Chondrocyte (in vitro differentiated cells): Measurements from ENCODE around the gene STK32B. TPM values are rescaled to one million over a fixed set of nuclear protein-coding genes. Genes with fewer than 3 reads are reported as not detected.
A peak's percentile ranks its signal among the peaks of the same experiment; 100 is the strongest.

Experiments used
- DNase-seq: peaks from one replicate; pipeline ENCODE4 v3.0.0; 2021; ENCODE audit warnings: mixed read lengths, low spot score
- H3K27ac Mint-ChIP-seq: one replicate; pipeline ENCODE4 v1.8.0; 2021; ENCODE audit warnings: mild to moderate bottlenecking, moderate library complexity, mixed read lengths; ENCODE audit not compliant: unreplicated experiment
- H3K27me3 Mint-ChIP-seq: 2 replicates; pipeline ENCODE4 v1.8.0; 2021; ENCODE audit warnings: low read depth, mixed read lengths
- H3K36me3 Mint-ChIP-seq: 2 replicates; pipeline ENCODE4 v1.8.0; 2021; ENCODE audit warnings: low read depth, mixed read lengths
- H3K4me1 Mint-ChIP-seq: 2 replicates; pipeline ENCODE4 v1.8.0; 2021; ENCODE audit warnings: low read depth, mild to moderate bottlenecking, mixed read lengths
- H3K4me3 Mint-ChIP-seq: one replicate; pipeline ENCODE4 v1.8.0; 2021; ENCODE audit warnings: mild to moderate bottlenecking, moderate library complexity, mixed read lengths; ENCODE audit not compliant: unreplicated experiment
- H3K9me3 Mint-ChIP-seq: 2 replicates; pipeline ENCODE4 v1.8.0; 2021; ENCODE audit warnings: low read depth, mixed read lengths
- total RNA-seq: library from RNA; stranded (reverse); gene quantifications from 3 replicates; pipeline ENCODE4 v1.2.1, GENCODE V29; 2021
- TF ChIP-seq, protein P1 (sequence below): fragments of 200-600 bp; sonication (generic); IDR thresholded peaks from 2 replicates; pipeline ENCODE4 v1.5.0; 2021; ENCODE audit warnings: antibody characterized with exemption, mild to moderate bottlenecking, moderate library complexity

Gene STK32B
- total RNA-seq, 1 donor from 2014 or later, result 14.2 TPM

DNA sequence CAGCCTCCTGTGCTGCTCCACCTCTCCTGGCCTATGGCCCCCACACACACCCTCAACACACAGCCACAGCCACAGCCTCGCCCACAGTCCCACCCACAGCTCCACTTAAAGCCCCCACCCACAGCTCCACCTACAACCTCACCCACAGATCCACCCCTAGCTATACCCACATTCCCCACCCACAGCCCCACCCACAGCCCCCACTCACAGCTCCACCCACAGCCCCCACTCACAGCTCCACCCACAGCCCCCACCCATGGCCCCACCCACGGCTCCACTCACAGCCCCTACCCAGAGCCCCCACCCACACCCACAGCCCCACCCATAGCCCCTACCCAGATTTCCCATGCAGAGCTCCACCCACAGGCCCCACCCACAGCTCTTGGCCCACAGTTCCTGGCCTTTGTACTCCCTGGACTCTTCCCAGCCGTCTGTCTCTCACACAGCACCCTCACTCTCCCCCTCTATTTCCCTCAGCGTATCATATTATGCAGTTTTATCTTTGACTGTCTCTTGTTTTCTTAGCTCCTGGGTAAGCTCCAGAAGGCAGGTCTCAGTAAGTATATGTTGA is 334.5 kb downstream of the STK32B start:
- no peak overlapping the region for H3K4me3 Mint-ChIP-seq
- peaks cover 37% of the 10 kb centered on the region for H3K4me1 Mint-ChIP-seq
- no peaks in the 10 kb centered on the region for H3K36me3 Mint-ChIP-seq
- peak overlapping the region; percentile 63 for H3K27ac Mint-ChIP-seq
- no peak for DNase-seq
- TF ChIP-seq, protein P1, sequence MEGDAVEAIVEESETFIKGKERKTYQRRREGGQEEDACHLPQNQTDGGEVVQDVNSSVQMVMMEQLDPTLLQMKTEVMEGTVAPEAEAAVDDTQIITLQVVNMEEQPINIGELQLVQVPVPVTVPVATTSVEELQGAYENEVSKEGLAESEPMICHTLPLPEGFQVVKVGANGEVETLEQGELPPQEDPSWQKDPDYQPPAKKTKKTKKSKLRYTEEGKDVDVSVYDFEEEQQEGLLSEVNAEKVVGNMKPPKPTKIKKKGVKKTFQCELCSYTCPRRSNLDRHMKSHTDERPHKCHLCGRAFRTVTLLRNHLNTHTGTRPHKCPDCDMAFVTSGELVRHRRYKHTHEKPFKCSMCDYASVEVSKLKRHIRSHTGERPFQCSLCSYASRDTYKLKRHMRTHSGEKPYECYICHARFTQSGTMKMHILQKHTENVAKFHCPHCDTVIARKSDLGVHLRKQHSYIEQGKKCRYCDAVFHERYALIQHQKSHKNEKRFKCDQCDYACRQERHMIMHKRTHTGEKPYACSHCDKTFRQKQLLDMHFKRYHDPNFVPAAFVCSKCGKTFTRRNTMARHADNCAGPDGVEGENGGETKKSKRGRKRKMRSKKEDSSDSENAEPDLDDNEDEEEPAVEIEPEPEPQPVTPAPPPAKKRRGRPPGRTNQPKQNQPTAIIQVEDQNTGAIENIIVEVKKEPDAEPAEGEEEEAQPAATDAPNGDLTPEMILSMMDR, result no peak
- peaks cover 4% of the 10 kb centered on the region for H3K9me3 Mint-ChIP-seq
- H3K27me3 Mint-ChIP-seq, result no peaks in the 10 kb centered on the region

DNA sequence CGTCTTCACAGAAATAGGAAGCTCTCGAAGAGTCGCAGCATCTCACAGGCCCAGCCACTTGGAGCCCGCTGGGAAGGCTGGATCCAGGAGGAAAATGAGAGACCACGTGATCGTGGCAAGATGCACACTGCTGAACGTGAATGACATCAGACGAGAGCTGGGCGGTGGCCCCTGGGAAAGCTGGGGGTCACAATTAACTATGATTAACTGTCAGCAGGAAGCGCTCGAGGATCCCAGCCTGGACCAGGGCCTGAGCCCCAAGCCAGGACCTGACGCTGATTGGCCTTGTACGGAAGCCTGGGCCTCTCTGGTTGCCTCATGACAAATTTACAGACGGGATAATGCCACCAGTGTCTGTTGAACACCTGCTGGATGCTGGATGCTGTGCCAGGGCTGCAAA is 335.6 kb downstream of the STK32B start:
- H3K9me3 Mint-ChIP-seq, result peaks cover 4% of the 10 kb centered on the region
- H3K27me3 Mint-ChIP-seq, result no peaks in the 10 kb centered on the region
- TF ChIP-seq, protein P1, result no peak
- no peak overlapping the region for H3K4me3 Mint-ChIP-seq
- no peak for DNase-seq
- peaks cover 2% of the 10 kb centered on the region for H3K36me3 Mint-ChIP-seq
- peaks cover 26% of the 10 kb centered on the region for H3K4me1 Mint-ChIP-seq
- no peak overlapping the region for H3K27ac Mint-ChIP-seq

DNA sequence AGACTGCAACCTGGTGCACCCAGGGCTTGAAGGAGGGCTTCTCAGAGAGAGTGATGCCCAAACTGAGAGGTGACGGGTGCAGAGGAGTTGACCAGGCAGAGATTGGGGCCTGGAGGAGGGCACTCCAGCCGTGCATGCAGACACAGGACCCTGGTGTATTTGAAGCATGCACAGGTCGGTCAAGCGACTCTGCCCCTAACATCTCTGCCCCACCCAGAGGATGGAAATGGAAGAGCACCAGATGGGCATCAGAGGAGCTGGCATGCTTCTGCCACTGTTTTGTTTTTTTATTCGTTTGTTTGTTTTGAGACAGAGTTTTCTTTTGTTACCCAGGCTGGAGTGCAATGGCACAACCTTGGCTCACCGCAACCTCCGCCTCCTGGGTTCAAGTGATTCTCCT is 336.2 kb downstream of the STK32B start:
- H3K4me3 Mint-ChIP-seq, result no peak overlapping the region
- H3K27me3 Mint-ChIP-seq, result no peaks in the 10 kb centered on the region
- peaks cover 2% of the 10 kb centered on the region for H3K36me3 Mint-ChIP-seq
- H3K4me1 Mint-ChIP-seq, result peaks cover 20% of the 10 kb centered on the region
- no peak for DNase-seq
- no peak overlapping the region for H3K27ac Mint-ChIP-seq
- H3K9me3 Mint-ChIP-seq, result peaks cover 4% of the 10 kb centered on the region
- TF ChIP-seq, protein P1, result peak; percentile 45

DNA sequence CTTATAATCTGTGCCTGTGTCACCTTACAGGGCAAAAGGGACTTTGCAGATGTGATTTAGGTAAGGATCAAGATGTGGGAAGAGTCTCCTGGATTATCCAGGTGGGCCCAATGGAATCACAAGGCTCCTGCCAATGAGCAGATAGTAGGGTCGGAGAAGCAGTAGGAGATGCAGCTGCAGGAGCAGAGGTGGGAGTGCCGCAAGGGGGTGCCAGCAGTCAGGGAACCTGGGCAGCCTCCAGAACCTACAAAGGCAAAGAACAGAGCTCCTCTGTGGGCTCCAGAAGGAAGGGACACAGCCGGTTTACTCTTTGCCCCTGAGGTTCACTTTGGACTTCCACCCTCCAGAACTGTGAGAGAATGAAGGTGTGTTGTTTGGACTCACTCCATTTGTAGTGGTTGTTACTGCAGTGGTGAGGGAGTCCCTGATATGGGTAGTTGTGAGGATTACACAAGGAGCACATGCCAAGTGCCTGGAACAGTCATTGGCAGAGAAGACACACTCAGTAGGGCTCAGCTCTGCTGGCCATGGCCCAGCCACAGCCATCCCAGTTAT is 338.6 kb downstream of the STK32B start:
- Mint-ChIP-seq H3K4me1 (peaks cover 7% of the 10 kb centered on the region), H3K27me3 (no peaks in the 10 kb centered on the region), H3K27ac (no peak overlapping the region), H3K9me3 (peaks cover 4% of the 10 kb centered on the region), H3K36me3 (peaks cover 2% of the 10 kb centered on the region), H3K4me3 (no peak overlapping the region)
- no peak for DNase-seq
- TF ChIP-seq, protein P1, result no peak

DNA sequence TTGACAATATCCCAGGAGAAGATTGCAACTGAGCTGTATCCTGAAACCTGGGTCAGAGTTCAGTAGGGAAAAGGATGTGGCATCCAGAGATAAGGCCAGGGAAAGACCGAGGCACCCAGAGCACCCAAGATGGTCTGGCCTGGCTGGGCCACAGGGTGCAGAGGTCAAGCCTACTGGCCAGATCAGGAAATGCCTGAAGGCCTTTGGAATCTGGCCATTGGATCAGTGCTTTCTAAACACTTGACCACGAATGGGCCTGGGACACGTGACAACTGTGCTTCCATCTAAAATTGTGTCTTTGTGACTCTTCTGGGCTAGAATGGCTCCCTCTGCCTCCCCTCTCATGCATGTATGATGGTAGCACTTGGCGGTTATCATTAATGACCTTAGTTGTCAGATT is 340.2 kb downstream of the STK32B start:
- H3K9me3 Mint-ChIP-seq, result peaks cover 4% of the 10 kb centered on the region
- DNase-seq, result no peak
- TF ChIP-seq, protein P1, result no peak
- peaks cover 2% of the 10 kb centered on the region for H3K36me3 Mint-ChIP-seq
- no peaks in the 10 kb centered on the region for H3K4me1 Mint-ChIP-seq
- no peak overlapping the region for H3K4me3 Mint-ChIP-seq
- H3K27ac Mint-ChIP-seq, result no peak overlapping the region
- no peaks in the 10 kb centered on the region for H3K27me3 Mint-ChIP-seq
